ENCODE measurements around the gene SAA1. TPM values are rescaled to one million over a fixed set of nuclear protein-coding genes. Genes with fewer than 3 reads are reported as not detected.
A peak's percentile ranks its signal among the peaks of the same experiment; 100 is the strongest.

The SAA1 gene
- total RNA-seq: not detected

GRCh38 chr11:18265949-18266348 is at the start of gene SAA1:
SAA1 (plus strand) TSS chr11:18266264; CDS start chr11:18266888, 624 bp downstream.
- no peak for ATAC-seq (replicated peaks)
- Mint-ChIP-seq H3K27me3 (no peaks in the 10 kb centered on the region), H3K4me3 (no peak within 1 kb of the TSS), H3K4me1 (peaks cover 5% of the 10 kb centered on the region), H3K9me3 (no peaks in the 10 kb centered on the region), H3K27ac (no peak within 1 kb of the TSS), H3K36me3 (ENCODE audit: low read depth) (no peaks in the 10 kb centered on the region)

- no peak overlapping the region for H3K27ac Mint-ChIP-seq
- H3K4me3 Mint-ChIP-seq: no peak overlapping the region
- no peaks in the 10 kb centered on the region for H3K4me1 Mint-ChIP-seq
- H3K36me3 Mint-ChIP-seq (ENCODE audit: low read depth): no peaks in the 10 kb centered on the region
- H3K9me3 Mint-ChIP-seq: no peaks in the 10 kb centered on the region
- H3K27me3 Mint-ChIP-seq: peaks cover 9% of the 10 kb centered on the region
- ATAC-seq (replicated peaks): no peak
Observed at GRCh38 chr11:18221274-18221876, 44.7 kb upstream of the SAA1 start.

GRCh38 chr11:18222814-18223421 is 43.1 kb upstream of the SAA1 start:
- no peaks in the 10 kb centered on the region for H3K9me3 Mint-ChIP-seq
- H3K4me1 Mint-ChIP-seq: no peaks in the 10 kb centered on the region
- H3K4me3 Mint-ChIP-seq: no peak overlapping the region
- no peak for ATAC-seq (replicated peaks)
- no peak overlapping the region for H3K27ac Mint-ChIP-seq
- no peaks in the 10 kb centered on the region for H3K36me3 Mint-ChIP-seq (ENCODE audit: low read depth)
- H3K27me3 Mint-ChIP-seq: peaks cover 5% of the 10 kb centered on the region

- Mint-ChIP-seq H3K27me3 (peaks cover 5% of the 10 kb centered on the region), H3K9me3 (no peaks in the 10 kb centered on the region), H3K27ac (no peak overlapping the region), H3K36me3 (ENCODE audit: low read depth) (no peaks in the 10 kb centered on the region), H3K4me3 (no peak overlapping the region), H3K4me1 (no peaks in the 10 kb centered on the region)
- ATAC-seq (replicated peaks): no peak
Observed at GRCh38 chr11:18223591-18224387, 42.3 kb upstream of the SAA1 start.

GRCh38 chr11:18225913-18226312 is 40.2 kb upstream of the SAA1 start:
- peaks cover 5% of the 10 kb centered on the region for H3K27me3 Mint-ChIP-seq
- no peaks in the 10 kb centered on the region for H3K36me3 Mint-ChIP-seq (ENCODE audit: low read depth)
- H3K9me3 Mint-ChIP-seq: no peaks in the 10 kb centered on the region
- no peak overlapping the region for H3K27ac Mint-ChIP-seq
- no peaks in the 10 kb centered on the region for H3K4me1 Mint-ChIP-seq
- no peak for ATAC-seq (replicated peaks)
- no peak overlapping the region for H3K4me3 Mint-ChIP-seq

- no peaks in the 10 kb centered on the region for H3K36me3 Mint-ChIP-seq (ENCODE audit: low read depth)
- no peak for ATAC-seq (replicated peaks)
- peaks cover 9% of the 10 kb centered on the region for H3K27me3 Mint-ChIP-seq
- H3K4me1 Mint-ChIP-seq: no peaks in the 10 kb centered on the region
- no peaks in the 10 kb centered on the region for H3K9me3 Mint-ChIP-seq
- no peak overlapping the region for H3K4me3 Mint-ChIP-seq
- H3K27ac Mint-ChIP-seq: no peak overlapping the region
Observed at GRCh38 chr11:18229501-18229900, 36.6 kb upstream of the SAA1 start.

- no peaks in the 10 kb centered on the region for H3K36me3 Mint-ChIP-seq (ENCODE audit: low read depth)
- H3K4me3 Mint-ChIP-seq: no peak overlapping the region
- no peak for ATAC-seq (replicated peaks)
- no peaks in the 10 kb centered on the region for H3K4me1 Mint-ChIP-seq
- H3K27ac Mint-ChIP-seq: no peak overlapping the region
- H3K27me3 Mint-ChIP-seq: peaks cover 4% of the 10 kb centered on the region
- no peaks in the 10 kb centered on the region for H3K9me3 Mint-ChIP-seq
Observed at GRCh38 chr11:18230859-18231258, 35.2 kb upstream of the SAA1 start.

GRCh38 chr11:18233912-18234311 is 32.2 kb upstream of the SAA1 start:
- Mint-ChIP-seq H3K4me3 (no peak overlapping the region), H3K4me1 (no peaks in the 10 kb centered on the region), H3K27ac (no peak overlapping the region), H3K27me3 (peaks cover 16% of the 10 kb centered on the region), H3K9me3 (no peaks in the 10 kb centered on the region), H3K36me3 (ENCODE audit: low read depth) (no peaks in the 10 kb centered on the region)
- no peak for ATAC-seq (replicated peaks)

- Mint-ChIP-seq H3K9me3 (no peaks in the 10 kb centered on the region), H3K27me3 (peaks cover 25% of the 10 kb centered on the region), H3K4me1 (no peaks in the 10 kb centered on the region), H3K36me3 (ENCODE audit: low read depth) (no peaks in the 10 kb centered on the region), H3K4me3 (no peak overlapping the region), H3K27ac (no peak overlapping the region)
- no peak for ATAC-seq (replicated peaks)
Observed at GRCh38 chr11:18235394-18236334, 30.4 kb upstream of the SAA1 start.

GRCh38 chr11:18236664-18237356 is 29.3 kb upstream of the SAA1 start, which contains the start of gene SAA4:
SAA4 (minus strand) TSS chr11:18236802; CDS start chr11:18235926, 876 bp downstream.
- H3K27me3 Mint-ChIP-seq: peaks cover 25% of the 10 kb centered on the region
- no peak within 1 kb of the TSS for H3K27ac Mint-ChIP-seq
- no peak within 1 kb of the TSS for H3K4me3 Mint-ChIP-seq
- H3K36me3 Mint-ChIP-seq (ENCODE audit: low read depth): no peaks in the 10 kb centered on the region
- no peaks in the 10 kb centered on the region for H3K4me1 Mint-ChIP-seq
- H3K9me3 Mint-ChIP-seq: no peaks in the 10 kb centered on the region
- ATAC-seq (replicated peaks): no peak

- no peak for ATAC-seq (replicated peaks)
- no peak overlapping the region for H3K4me3 Mint-ChIP-seq
- no peak overlapping the region for H3K27ac Mint-ChIP-seq
- H3K36me3 Mint-ChIP-seq (ENCODE audit: low read depth): no peaks in the 10 kb centered on the region
- H3K4me1 Mint-ChIP-seq: peaks cover 5% of the 10 kb centered on the region
- H3K27me3 Mint-ChIP-seq: peaks cover 21% of the 10 kb centered on the region
- no peaks in the 10 kb centered on the region for H3K9me3 Mint-ChIP-seq
Observed at GRCh38 chr11:18239655-18240054, 26.4 kb upstream of the SAA1 start.

- Mint-ChIP-seq H3K27me3 (peaks cover 9% of the 10 kb centered on the region), H3K9me3 (no peaks in the 10 kb centered on the region), H3K36me3 (ENCODE audit: low read depth) (no peaks in the 10 kb centered on the region), H3K4me1 (peaks cover 15% of the 10 kb centered on the region), H3K27ac (peak overlapping the region; percentile 74), H3K4me3 (peak overlapping the region; percentile 26)
- ATAC-seq (replicated peaks): no peak
Observed at GRCh38 chr11:18243783-18244362, 22.2 kb upstream of the SAA1 start.

GRCh38 chr11:18245396-18245795 is 20.7 kb upstream of the SAA1 start:
- no peaks in the 10 kb centered on the region for H3K27me3 Mint-ChIP-seq
- no peaks in the 10 kb centered on the region for H3K9me3 Mint-ChIP-seq
- H3K27ac Mint-ChIP-seq: no peak overlapping the region
- peak overlapping the region; percentile 84 for H3K4me3 Mint-ChIP-seq
- no peak for ATAC-seq (replicated peaks)
- H3K36me3 Mint-ChIP-seq (ENCODE audit: low read depth): no peaks in the 10 kb centered on the region
- peaks cover 15% of the 10 kb centered on the region for H3K4me1 Mint-ChIP-seq

Measured in activated T-helper 17 cell treated with anti-CD3 and anti-CD28 coated beads, Interleukin-2, amount 50 U/mL, for 72 hours (primary cell).